HG03432 (cell line): Measurements from ENCODE around the gene SPRYD3.

Experiments used
- ATAC-seq: cut with Tn5 transposase; IDR thresholded peaks from one replicate; pipeline ENCODE4 v1.9.1; 2021; ENCODE audit warnings: mild to moderate bottlenecking, moderate library complexity; ENCODE audit not compliant: unreplicated experiment

Gene SPRYD3

DNA sequence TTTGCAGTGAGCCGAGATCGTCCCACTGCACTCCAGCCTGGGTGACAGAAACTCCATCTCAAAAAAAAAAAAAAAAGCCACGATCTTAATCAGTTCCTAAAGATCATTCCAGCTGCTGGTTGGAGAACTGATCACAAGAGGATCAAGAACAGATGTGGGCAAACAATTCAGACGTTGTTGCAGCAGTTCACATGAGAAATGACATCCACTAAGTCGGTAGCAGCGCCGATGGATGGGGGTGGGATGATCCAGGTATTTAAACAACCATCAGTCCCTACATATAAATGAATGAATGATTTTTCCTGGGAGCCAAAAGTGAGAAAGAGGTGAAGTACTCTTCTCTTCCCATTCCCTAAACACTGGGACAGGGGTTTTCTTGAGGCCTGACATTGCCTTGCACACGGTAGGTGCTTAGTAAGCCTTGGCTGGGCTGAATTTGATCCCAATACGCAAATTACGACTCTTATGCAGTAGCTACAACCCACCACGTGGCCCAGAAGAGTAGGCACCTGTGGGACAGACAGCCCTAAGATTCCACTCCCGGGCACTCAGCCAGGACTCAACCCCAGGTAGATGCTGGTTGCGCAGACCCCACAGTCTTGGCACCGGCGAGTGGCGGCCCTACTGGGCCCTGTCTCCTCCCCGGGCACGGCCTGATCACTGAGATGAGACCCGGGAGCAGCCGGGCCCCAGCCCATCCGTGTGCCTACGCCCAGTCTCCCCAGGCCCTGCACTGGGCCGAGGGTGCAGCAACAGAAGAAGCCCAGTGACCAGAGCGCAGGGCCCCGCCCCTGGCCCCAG is 565 bp downstream of the SPRYD3 start:
- ATAC-seq, result no peak

DNA sequence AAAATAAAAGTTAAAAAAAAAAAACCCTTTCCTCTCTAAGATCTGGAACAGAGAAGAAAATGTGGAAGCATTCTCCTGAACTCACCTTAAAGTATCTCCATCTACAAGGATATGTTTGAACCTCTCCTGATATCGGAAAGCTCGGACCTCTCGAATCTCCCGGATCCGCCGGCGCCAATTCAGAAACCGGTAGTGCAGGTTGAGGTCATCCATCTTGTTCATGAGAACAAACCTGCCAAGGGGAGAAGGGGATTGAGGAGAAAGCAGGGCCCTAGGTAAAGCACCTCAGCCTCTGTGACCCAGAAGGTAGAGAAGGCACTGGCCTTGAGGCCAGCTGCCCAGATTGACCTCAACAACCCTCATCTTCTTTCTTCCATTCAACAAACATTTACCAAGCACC is 2.2 kb downstream of the SPRYD3 start:
- no peak for ATAC-seq

DNA sequence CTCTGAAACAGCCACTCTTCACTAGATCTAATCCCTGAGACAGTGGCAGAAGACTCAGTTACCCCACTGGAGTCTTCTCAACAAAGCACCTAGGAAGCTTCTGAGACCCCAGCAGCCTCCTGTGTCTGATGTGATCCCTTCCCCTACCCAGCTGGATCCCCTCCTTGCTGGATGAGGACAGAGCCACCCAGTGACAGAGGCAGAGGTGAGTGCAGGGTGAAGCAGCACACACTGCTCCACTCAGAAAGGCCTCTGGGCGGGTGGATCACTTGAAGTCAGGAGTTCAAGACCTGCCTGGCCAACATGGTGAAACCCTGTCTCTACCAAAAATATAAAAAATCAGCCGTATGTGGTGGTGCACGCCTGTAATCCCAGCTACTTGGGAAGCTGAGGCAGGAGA is 2.7 kb downstream of the SPRYD3 start:
- no peak for ATAC-seq

DNA sequence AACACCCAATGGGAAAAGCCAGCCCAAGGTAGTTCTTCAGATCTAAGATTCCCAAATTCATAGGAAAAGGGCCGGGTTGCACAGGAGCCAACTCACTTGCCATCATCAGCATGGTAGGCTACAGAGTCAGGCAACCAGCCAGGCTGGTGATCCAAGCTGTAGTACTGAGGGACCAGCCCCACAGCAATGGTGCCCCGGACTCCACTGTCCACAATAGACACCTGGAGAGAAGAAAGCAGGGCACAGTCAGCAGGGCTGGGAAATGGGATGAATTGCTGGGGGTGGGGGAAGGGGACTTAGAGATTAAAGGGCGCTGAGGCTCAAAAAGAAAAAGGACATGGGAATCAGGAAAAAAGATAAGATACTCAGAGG is 4.2 kb downstream of the SPRYD3 start:
- no peak for ATAC-seq

DNA sequence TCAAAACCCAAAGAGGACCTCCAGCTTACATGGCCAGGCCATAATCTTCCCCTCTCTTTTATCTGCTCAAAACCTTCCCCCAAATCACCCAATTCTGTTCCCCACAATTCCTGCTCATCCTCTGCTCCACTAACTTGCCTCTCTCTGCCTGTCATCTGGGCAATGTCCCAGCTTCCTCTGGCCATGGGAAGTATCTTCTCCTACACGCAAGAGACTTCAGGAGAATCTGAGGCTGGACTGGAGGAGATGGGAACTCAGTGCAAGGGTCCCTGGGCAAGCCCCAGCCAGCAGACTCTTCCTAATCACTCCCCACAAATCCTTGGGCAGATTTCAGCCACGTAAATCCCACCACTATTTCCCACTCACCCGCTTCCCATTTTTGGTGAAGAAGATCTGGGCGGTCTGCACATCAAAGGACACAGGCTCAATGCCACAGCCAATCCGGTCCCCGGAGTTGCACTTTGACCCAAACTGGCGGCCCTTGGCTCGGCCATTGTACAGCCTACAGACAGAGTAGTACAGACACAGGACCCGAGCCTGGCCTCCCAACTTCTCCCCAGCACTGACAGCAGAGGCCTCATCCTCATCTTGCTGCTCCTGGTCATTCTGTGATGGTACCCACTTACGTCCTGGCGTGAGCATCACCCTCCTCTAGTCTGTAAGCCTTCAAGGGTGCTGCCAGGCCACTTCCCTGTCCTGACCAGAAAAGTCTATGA is 4.7 kb downstream of the SPRYD3 start:
- no peak for ATAC-seq

DNA sequence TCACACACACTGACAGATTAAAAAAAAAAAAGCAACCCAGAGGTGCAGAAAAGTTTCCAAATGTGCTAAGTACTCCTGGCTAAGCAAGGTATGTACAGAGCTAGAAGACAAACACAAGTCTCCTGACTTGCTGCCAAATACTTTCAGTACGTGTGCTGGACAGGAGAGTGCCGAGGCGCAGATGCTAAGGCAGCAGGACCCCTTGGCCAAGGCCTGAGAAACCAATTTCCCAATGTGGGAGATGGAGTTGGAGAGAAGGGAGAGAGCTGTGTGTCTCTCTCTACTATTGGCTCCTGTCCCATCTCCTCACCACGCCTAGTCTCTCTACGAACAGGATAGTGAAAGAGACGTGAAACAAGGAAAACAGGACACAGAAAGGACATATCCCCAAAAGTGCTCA is 5.3 kb downstream of the SPRYD3 start:
- ATAC-seq, result no peak

DNA sequence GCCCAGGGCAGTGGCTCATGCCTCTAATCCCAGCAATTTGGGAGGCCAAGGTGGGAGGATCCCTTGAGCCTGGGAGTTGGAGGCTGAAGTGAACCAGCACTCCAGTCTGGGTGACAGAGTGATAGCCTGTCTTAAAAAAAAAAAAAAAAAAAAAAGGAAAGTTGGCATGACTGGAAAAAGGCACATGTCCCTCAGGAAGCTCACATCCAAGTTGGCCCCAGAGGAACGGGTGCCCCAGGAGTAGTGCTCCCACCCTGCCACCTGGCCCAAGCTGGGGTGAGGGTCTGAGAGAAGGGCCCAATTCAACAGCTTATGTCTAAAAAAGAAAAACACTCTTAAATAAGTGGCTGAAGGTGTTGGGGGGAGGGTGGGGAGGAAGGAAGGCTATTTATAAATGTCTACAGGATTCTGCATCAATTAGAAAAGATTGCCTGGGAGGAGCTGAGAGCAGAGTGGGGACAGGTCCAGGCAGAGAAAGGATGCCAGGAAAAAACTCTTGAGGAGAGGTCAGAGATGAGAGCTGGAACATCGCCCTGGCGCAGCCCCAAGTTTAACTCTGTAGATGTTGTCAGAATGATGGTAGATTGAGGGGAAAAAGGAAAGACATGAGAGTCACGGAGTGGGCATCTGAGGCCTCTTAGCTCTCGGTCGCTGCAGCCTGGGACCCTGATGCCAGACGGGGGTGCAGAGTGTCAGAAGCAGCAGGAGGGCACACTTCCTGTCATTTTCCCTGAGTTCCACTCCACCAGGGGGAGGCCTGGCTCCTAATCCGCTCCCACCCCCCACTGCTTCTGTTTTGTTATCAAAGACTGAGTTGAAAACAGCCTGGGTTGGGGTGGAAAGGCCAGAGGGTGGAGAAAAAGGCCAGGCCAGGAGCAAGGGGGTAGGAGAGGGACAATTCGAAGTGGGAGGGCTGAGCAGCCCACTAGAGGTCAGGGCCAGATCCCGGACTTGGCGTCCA is 7.3 kb downstream of the SPRYD3 start:
- no peak for ATAC-seq

DNA sequence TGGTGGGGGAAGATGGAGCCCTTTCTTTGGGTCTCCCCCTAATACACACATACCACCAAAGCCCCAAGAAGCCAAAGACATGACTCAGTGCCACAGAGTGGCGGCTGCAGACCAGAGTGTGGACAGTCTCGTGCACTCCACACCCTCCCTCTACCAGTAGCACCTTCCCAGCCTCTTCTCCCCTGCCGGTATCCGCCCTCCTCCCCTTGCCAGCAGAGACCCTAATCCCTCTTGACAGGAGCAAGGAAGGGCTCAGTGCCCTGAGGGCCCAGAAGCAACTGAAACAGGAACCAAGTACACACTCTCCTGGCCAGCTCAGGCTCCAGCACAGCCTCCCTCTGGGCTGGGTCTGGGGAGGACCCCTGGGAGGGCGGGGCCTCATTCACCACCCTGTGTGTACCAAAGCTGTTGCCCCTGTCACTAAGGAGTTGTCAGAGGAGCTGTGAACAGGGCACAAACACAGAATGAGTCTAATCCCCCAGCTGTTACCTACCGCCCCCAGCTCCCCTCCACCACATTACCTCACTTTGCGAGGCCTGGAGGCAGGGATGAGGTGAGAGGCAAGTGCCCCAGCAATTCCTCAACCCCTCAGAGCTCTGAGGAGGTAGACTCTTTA is 8.2 kb downstream of the SPRYD3 start:
- ATAC-seq, result no peak

DNA sequence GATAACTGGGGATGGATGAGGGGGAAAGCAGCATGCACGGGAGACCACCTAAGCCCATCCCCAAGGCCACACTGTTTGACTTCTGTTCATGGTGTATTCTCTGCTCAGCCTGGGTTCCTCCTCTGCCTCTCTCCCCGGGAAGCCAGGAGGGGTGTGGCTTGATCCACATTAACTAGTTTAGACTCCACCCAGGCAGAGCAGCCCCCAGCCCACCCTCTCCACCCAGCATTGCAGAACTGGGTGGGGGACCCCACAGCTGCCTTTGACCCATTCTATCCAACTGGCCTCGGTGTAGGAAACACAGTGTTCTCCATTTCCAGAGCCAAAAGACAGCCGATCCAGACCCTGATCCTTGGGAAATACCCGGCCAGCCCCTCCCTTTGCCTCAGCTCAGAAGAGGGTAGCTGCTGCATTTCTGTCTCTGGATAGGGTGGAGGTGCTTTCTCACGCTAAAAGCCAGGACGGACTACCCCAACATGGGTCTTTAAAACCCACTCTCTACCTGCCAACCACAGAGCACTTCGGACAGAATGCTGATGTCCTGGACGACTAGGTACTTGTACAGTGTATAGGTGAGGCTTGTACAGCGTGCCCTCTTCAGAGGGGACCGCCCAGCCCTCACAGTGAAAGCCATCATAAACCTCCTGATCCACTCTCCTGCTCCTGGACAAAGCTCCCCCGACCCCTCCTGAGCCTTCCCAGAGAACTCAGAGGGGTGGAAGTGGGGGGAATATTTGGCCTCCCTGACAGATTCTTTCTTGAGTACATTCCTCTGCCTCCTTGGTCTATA is 9.4 kb downstream of the SPRYD3 start:
- ATAC-seq, result no peak

DNA sequence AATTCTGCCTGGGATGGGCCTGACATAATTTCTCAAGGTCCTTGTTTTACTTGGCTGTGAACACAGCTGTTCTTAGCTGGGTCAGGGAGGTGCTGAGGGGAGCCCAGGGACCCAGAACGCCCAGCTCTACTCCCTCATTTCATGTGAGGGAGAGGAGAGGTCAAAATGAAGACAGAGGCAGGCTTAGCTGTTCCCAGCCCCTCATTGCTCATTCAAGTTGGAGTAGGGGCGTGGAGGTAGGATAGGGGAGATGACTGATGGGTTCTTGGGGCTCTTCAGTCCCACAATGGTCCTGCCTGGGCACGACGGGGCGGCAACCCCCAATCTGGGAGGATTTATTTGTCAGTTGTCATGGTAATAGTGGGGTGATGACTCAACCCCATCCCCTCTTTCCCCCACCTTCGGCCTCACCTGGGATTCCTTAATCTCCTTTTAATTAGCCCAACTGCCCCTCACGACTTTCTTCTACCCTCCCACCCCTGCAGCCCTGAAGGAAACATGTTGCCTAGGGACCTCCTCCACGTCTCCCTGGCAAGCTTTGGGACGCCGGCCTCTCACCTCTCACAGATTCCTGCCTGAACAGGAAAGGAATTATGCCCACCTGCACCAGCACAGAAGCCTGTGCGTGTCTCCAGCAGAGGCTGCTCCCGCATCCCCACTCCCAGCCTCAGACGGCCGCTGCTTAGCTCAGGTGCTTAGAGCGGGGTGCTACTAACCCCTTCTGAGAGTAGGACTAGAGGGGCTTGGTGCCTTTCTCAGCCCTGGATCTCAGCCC is 10.2 kb downstream of the SPRYD3 start:
- no peak for ATAC-seq

DNA sequence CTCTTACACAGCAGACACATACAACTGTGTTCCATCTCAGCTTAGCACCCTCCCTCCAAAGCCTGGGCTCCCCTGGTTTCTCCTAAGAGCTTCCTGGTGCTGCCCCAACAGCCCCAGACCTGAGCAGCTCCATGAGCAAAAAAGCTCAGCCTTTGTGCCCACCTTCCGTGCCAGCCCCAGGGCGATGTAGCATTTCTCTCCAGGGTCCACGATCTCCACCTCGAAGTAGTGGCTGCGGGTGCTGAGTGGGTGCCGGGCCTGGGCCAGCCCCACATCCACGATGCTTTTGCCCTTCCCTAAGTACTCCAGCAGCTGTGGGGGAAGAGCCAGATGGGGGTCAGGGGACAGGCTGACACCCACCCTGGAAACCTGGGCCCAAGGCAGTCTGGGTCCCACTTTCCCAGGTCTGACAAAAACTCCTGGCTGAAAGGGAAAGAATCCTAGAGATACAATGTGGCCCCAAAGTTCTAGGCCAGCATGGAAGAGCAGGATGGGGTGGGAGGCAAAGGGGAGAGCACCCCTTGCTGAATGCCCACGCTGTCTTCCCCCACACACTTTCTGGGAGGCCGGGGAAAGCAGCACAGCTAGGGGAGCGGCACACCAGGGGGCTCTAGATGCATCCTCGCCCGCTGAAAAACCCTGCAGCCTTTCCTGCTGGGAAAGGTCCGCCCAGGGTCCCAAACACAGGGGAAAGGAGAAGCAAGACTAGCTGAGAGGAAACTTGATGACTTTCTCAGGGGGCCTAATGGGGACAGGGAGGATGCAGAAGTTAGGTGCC is 11.0 kb downstream of the SPRYD3 start:
- ATAC-seq, result no peak

DNA sequence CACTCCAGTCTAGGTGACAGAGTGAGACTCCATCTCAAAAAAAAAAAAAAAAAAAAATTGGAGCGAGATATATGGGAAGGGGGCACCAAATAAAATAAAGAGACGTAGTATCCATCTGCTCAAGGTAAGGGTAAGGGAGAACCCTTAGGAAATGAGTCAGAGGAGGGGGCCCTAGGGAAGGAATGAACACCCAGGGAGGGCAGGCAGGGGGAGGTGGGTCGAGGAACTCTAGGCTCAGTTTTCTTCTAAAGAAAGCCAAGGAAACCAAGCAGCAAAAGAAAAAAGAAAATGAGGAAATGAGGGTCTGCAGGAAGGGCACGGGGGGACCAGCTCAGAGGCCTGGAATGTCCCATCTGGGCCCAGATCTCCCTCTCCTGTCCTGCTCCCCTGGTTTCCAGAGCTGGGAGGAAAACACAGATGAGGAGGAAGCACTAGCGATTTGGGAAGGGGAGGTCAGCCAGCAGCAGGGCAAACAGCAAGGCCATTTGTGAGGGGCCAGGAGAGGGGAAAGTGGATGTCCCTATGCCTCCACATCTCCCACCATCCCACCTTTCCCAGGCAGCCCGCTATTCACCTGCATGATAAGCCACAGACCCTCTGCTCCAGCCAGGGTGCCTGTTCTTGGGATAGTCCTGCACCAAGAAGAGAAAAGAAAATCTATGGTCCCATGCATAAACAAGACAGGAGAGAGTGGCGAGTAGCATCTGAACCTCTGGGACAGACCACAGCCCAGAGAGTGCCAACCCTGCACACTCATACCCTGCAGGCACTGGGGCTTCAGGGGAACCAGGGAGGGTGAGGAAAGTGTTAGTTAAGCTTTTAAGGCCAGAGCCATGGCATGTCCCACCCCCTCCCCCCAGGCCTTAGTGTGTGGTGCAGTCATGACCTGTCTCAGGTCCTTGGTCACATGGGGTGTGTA is 11.9 kb downstream of the SPRYD3 start:
- no peak for ATAC-seq

DNA sequence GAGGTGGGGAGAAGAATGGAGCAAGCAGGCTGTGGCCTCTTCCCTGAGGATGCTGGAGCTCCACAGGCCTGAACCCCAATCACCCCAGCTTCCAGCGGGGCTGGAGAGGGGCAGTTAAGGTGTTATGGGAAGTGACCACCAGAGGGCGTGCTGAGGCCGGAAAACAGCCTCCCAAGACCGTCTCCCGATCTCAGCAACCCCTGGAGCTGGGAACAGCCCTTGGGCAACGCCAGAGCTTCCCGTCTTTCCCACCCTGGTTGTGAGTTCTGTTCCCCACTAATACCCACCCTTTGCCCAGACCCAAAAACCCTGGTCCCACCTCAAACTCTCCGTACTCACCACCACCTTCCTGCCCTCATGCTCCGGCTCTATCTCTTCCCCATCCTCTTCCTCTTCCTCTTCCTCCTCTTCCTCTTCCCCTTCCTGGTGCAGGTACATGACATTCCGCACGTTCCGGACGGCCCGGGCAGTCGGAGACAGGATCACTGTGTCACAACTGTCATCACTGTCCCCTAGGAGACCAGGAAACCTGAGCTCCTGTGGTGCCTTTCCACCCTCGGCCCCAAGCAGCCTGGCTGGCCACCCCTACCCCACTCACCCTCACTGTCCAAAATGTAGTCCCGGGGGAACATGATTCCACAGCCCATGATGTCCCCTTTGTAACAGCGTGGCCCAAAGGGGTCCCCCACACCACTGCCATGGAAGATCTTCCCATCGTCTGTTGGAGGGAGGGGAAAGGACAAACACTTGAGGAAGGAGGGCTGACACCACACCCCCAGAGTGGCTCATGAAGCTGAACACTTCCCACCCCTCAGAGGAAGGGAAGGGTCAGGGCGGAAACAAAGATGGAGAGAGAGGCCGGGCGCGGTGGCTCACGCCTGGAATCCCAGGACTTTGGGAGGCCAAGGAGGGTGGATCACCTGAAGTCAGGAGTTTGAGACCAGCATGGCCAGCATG is 12.9 kb downstream of the SPRYD3 start:
- ATAC-seq, result no peak

DNA sequence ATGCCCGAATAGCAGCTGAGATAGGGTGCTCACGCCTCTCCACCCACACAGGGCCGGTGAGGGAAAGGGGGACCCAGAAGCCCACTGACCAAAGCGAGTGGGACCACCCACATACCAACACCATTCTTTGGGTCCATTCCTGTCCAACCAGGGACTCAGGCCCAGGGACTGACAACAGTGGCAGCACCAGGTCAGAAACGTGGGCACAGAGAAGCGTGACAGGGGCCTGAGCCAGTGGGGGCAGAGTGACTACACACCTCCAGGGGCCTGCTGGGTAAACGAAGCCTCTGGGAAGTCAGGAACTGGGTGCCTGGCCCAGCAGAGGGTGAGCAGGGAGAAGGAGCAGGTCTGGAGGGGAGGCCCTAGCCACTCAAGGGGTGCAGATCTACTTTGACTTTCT is 13.7 kb downstream of the SPRYD3 start:
- no peak for ATAC-seq

DNA sequence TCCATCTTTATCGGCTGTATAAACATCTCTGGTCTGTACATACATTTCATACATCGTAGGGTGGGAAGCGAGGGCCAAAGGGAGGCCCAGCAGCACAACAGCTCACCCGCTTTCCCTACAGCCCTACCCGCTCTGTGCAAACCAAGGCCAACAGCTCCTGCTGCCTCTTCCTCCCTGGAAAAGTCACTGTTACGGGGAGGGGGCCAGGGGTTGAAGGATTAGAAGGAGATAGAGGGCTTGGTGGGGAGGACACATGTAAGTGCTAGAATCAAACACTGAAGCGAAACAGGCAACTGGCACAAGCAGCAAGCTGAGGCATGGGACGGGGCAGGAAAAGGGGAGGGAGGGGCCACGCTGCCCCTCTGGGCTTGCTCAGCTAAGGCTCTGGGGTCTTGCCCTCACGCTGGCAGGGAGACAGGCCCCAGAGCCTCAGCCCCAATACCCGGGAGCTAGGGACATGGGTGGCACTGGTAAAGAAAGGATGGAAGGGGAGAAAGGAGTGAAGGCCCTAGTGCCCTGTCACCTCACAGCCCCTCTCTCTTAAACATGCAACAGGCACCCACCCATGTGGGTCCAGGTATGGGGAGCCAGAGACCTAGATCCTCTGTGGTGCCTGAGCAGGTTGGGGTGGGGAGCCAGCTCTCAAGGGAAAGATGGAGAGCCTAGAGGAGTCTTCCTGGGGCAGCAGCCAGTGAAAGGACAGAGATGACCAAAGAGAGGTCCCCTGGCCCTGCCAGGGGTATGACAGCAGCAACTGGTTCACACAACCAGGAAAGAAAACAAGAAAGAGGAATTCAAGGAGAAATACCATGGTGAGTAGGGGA is 14.4 kb downstream of the SPRYD3 start:
- ATAC-seq, result no peak
